ENCODE measurements around the gene CFAP58.

The CFAP58 gene

GRCh38 chr10:104334965-104335650 is 18.5 kb upstream of the CFAP58 start:
- DNase-seq, result no peak

GRCh38 chr10:104336821-104337467 is 16.7 kb upstream of the CFAP58 start:
- DNase-seq, result no peak

GRCh38 chr10:104337521-104337984 is 16.1 kb upstream of the CFAP58 start:
- DNase-seq, result no peak

DNA sequence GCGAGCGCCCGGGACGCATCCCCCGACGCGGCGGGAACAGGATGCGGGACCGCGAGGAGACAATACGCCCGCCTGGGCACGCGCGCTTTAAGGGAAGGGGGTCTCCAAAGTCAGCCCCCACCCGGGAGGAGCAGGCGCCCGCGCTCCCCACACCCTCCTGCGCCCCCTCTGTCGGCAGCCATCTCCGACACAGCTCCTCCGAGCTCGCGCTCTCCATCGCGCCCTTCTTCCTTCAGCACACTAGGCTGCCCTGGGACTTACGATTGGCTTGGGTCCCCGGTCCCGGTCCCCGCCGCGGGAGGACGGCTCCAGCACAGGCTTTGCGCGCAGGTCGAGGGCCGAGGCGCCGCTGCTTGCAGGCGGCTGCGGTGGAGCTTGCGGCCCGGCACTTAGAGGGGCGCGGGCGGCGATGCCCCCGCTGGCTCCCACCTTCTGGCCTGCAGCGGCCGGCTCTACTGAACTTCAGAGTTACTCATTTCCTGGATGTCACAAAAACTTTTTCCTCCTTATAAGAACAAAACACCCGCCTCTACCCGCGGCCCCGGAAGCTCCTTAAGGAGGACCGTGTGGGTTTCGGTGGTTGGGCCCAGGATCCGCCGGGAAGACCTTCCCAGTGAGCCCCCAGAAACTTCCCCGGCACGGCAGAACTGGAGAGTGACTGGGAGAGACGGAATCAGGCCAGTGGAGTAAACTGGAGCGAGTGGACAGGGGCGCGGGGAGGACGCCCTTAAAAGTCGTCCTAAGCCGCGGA is 15.5 kb upstream of the CFAP58 start, which contains the start of gene ITPRIP:
Gene ITPRIP, minus strand, starts transcription at position 481 of the 751 bp plus-strand sequence. CDS start 22,414 bp downstream, outside the sequence.
- no peak for DNase-seq

DNA sequence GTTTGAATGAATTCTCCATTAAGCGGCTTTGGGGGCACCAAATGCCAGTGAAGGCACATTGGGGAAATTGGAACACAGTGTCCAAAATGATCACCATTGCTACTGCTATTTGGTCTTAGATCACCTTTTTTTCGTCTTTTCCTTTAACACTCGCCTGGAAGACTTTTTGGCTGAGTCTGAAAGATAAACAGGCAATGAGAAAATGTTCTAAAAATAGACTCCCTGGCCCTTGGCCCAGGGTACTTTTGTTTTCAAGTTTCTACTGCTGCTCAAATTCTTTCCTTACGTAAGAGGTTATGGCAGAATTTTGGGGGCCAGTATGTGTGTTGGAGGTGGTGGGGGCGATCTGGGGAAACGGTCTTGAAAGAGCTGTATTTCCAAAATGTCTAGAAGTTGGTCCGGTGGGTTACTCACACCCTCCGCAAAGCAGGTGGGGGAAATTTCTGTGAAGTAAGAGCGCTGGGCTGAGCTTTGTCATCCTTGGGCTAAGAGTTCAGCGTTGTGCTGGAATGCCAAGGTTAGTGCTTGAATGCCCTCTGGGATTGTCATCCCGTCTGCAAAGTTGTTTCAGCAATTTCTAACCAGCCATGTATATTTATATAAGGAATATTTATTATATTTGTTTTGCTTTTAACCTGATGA is 14.0 kb upstream of the CFAP58 start:
- DNase-seq, result no peak

GRCh38 chr10:104340111-104340526 is 13.5 kb upstream of the CFAP58 start:
- no peak for DNase-seq

- DNase-seq, result no peak
Observed at GRCh38 chr10:104340641-104341040, 13.0 kb upstream of the CFAP58 start.

DNA sequence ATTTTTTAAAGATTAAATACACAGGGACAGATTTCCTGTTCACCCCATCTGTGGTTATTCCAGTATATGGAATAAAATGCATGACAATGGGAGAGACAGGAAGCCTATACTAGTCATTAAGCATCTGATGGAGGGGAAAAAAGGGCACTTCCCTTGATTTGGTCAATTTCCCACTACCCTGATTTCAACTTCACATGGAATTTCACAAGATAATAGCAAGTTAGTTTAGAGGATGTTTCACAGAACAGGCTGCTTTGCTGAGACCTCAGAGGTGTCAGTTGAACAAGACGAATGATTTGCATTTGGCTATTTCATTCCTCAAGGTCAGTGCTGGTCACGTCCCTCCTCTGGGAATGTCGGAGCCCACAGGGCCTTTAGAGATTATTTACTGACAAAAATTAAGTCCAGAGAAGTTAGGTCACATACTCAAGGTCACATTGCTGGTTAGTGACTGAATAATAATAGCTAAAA is 10.7 kb upstream of the CFAP58 start:
- DNase-seq, result no peak

GRCh38 chr10:104344219-104344618 is 9.4 kb upstream of the CFAP58 start:
- DNase-seq, result no peak

DNA sequence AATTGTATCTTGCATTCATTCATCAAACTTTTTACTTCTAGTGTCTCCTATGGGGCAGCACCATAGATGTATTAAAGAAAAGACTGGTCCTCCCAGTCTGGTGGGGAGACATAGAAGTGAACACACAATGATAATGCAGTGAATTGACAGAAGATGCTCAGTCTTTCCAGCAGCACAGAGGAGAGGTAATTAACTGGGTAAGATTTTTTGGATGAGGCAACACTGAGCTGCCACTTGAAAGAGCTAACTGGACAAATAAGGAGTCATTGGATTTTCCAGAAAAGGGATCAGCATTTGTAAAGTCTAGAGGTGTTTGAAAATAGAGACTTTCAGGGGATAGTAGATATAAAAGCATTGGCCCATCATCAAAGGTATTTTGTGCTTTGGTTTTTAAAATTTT is 8.1 kb upstream of the CFAP58 start:
- no peak for DNase-seq

DNA sequence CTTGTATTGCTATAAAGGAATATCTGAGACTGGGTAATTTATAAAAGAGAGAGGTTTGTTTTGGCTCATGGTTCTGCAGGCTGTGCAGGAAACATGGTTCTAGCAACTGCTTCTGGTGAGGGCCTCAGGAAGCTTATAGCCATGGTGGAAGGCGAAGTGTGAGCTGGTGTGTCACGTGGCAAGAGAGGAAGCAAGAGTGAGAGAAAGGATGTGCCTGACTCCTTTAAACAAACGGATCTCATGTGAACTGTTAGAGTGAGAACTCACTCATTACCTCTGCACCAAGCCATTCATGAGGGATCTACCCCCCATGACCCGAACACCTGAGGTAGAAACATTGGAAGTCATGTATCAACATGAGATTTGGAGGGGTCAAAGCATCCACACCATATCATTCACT is 7.7 kb upstream of the CFAP58 start:
- DNase-seq, result no peak

GRCh38 chr10:104347295-104348045 is 6.2 kb upstream of the CFAP58 start:
- no peak for DNase-seq

DNA sequence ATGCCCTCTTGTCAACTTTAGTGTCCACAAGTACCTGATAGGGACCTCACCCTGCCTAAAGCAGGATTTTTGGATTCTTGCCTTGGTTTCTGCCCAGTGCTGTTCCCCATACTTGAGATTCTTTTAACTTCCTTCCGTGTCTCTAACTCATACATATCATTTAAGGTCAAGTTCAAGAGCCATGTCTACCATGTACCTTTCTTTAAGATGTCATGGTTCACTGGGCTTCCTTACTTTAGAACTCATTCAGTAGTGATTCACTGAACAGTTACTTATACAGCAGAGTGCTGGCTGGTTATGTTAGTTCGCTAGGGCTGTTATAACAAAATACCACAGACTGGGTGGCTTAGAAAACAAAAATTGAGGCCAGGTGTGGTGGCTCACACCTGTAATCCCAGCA is 5.0 kb upstream of the CFAP58 start:
- DNase-seq, result no peak

DNA sequence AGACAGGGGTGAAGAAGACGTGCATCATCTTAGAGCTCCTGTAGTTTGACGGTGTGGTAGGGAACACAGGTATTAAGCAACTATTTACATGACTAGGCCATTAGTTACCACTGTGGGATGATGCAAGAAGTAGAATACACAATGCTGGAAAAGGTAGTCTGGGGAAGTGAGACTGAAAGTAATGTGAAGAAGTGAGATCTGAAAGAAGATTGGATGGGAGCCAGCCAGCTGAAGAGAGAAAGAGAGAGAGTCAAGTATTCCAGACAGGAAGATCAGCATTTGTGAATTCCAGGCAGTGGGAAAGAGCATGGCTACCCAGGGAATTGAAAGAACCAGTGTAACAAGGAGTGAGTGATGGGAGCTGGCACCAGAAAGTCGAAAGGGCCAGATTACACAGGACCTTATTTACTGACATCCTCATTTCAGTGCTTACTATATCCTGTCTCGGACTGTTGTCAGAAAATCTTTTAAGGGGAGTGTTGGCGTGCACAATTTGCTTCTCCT is 4.0 kb upstream of the CFAP58 start:
- no peak for DNase-seq

GRCh38 chr10:104350127-104350635 is 3.5 kb upstream of the CFAP58 start:
- DNase-seq, result peak; percentile 58 to 66

GRCh38 chr10:104351061-104351702 is 2.5 kb upstream of the CFAP58 start:
- DNase-seq, result no peak

- no peak for DNase-seq
Observed at GRCh38 chr10:104351919-104352318, 1.7 kb upstream of the CFAP58 start.

DNA sequence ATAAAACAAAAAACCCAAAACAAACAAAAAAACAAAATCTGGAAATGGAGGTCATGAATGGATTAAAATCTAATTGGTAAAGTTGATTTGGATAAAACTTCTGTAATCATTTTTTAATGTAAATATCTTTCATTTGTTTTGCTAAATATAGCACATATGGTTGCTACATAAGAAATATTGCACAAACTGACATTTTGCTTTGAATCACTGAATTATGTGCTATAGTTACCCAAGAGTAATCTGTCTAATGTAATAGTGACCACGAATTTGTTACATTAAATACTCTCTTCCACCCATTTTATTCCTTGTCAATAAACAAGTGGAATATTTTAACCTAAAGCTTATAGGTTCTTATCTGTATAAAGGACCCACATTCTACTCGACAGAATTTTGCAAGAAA is 6.2 kb downstream of the CFAP58 start:
- no peak for DNase-seq

DNA sequence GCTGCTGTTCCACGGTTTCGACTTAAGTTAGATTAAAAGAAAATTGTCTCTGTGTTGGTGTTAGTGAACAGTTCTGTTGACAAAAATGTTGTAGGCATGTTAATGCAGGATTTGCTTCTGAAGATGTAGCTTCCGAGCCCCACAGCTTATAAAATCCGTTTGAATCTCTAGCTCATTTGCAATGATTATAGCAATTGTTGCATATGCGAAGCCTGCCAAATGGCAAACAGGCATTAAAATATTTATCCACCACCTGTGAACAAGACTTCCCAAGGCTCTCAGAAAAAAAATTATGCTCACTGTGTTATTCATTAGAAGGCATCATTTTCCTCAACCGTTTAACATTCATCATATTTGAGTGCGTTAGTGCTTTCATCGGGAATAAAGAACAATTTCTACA is 14.3 kb downstream of the CFAP58 start:
- no peak for DNase-seq

DNA sequence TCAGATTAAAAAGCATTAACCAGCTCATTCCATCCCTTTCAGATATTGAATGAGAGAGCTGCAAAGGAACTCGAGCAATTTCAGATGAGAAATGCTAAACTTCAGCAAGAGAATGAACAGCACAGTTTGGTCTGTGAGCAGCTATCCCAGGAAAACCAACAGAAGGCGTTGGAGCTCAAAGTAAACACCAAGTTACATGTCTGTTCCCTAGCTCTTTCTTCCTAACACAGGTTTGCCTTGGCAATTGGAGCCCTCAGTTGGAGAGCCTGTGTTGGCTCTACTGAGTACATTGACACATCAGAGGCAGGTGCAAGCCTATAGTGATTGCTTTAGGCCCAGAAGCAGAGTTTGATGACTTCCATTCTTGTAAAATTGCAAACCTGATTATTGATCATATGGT is 14.7 kb downstream of the CFAP58 start:
- no peak for DNase-seq

- no peak for DNase-seq
Observed at GRCh38 chr10:104371753-104372152, 18.1 kb downstream of the CFAP58 start.

Data from SHP77 (cell line).